K562 (cell line): ENCODE results near the gene MYLK3. TPM values are rescaled to one million over a fixed set of nuclear protein-coding genes. Genes with fewer than 3 reads are reported as not detected.
A peak's percentile ranks its signal among the peaks of the same experiment; 100 is the strongest.

ENCODE experiments used
- ATAC-seq: fragments of 200-7000 bp; cut with Tn5 transposase; 3 replicates; pipeline ENCODE4 v1.9.1; 2020; ENCODE audit warnings: moderate library complexity
- BruUV-seq: library from RNA; stranded (reverse); fragments of 400-500 nt; replicated peaks from 2 replicates; lab custom pipeline; 2021; lab: Mats Ljungman, UMichigan
- CTCF ChIA-PET: fragments of 300-600 bp; formaldehyde crosslinking; extraction: SDS; loops from one replicate; lab custom pipeline; 2021; ENCODE audit warnings: low intra/inter-chr PET ratio; lab: Yijun Ruan, JAX
- POLR2A ChIA-PET: fragments of 300-600, 350-650 bp; sonication (Branson Sonifier 250); formaldehyde crosslinking; extraction: SDS; loops from one replicate; lab custom pipeline; 2021; ENCODE audit warnings: antibody characterized with exemption, inconsistent platforms; lab: Yijun Ruan, JAX
- DNase-seq, 4 experiments: peaks; one replicate each; pipeline versions ENCODE4 v3.0.0 to v3.0.0-alpha.2; 2011 to 2018; ENCODE audit warnings: low spot score in 3 of 4, mixed read lengths in 3 of 4; ENCODE audit errors: extremely low read depth in 1 of 4
- FAIRE-seq: peaks from 2 replicates; lab custom pipeline; 2011; peaks lifted over from hg19 to GRCh38; lab: Jason Lieb, UNC
- H2AFZ ChIP-seq: 2 replicates; pipeline ENCODE4 v1.6.0; 2011; ENCODE audit warnings: low read depth, low read length, control low read depth, inconsistent platforms
- H3K27ac ChIP-seq: fragments of 200-600 bp; 3 replicates; pipeline ENCODE4 v1.8.0; 2011; ENCODE audit warnings: low read depth, mild to moderate bottlenecking, control low read depth, inconsistent platforms, low read length, moderate library complexity, mixed read lengths; ENCODE audit errors: extremely low read depth
- H3K27me3 ChIP-seq, 2 experiments: fragments of 300-600 bp in 1 of 2; 2 replicates in 1 of 2; 3 replicates in 1 of 2; pipeline versions ENCODE4 v1.6.0 to v1.8.0; 2011; ENCODE audit warnings: inconsistent platforms in 2 of 2, low read length in 2 of 2, mild to moderate bottlenecking in 1 of 2, mixed read lengths in 1 of 2, moderate library complexity in 1 of 2; ENCODE audit not compliant: control insufficient read depth in 2 of 2, insufficient read depth in 2 of 2
- H3K36me3 ChIP-seq: fragments of 300-600 bp; 3 replicates; pipeline ENCODE4 v1.8.0; 2011; ENCODE audit warnings: mild to moderate bottlenecking, low read length, inconsistent platforms; ENCODE audit not compliant: control insufficient read depth, insufficient read depth
- H3K4me1 ChIP-seq, 2 experiments: fragments of 200-600 bp in 1 of 2; replicated peaks in 1 of 2; 2 replicates in 1 of 2; 3 replicates in 1 of 2; pipeline versions ENCODE4 v1.5.1 to v1.8.0; 2011; ENCODE audit warnings: inconsistent platforms in 2 of 2, low read length in 2 of 2, mild to moderate bottlenecking in 1 of 2, mixed read lengths in 1 of 2, moderate library complexity in 1 of 2; ENCODE audit not compliant: control insufficient read depth in 2 of 2, insufficient read depth in 2 of 2
- H3K4me2 ChIP-seq: 2 replicates; pipeline ENCODE4 v1.6.1; 2011; ENCODE audit warnings: low read length, control low read depth, inconsistent platforms, mixed read lengths; ENCODE audit not compliant: insufficient read depth
- H3K4me3 ChIP-seq: fragments of 200-600 bp; sonication (generic), shearing (Covaris generic); 2 replicates; pipeline ENCODE4 v1.5.1; 2016; ENCODE audit warnings: control low read depth, inconsistent platforms
- H3K79me2 ChIP-seq: fragments of 200-600 bp; 3 replicates; pipeline ENCODE4 v1.8.0; 2011; ENCODE audit warnings: low read length, inconsistent platforms; ENCODE audit not compliant: control insufficient read depth, insufficient read depth
- H3K9ac ChIP-seq, 2 experiments: 2 replicates each; pipeline versions ENCODE4 v1.6.0 to v1.6.1; 2011; ENCODE audit warnings: low read depth in 2 of 2, low read length in 2 of 2, control low read depth in 1 of 2, inconsistent platforms in 1 of 2, mild to moderate bottlenecking in 1 of 2, mixed read lengths in 1 of 2; ENCODE audit not compliant: insufficient read depth in 1 of 2
- H3K9me1 ChIP-seq: one replicate; pipeline ENCODE4 v1.6.0; 2011; ENCODE audit warnings: inconsistent platforms, mild to moderate bottlenecking, low read length, moderate library complexity; ENCODE audit not compliant: control insufficient read depth, insufficient read depth
- H3K9me3 ChIP-seq: replicated peaks from 2 replicates; pipeline ENCODE4 v1.5.1; 2011; ENCODE audit warnings: low read depth, low read length, inconsistent platforms; ENCODE audit not compliant: control insufficient read depth, insufficient read depth
- H4K20me1 ChIP-seq: replicated peaks from 2 replicates; pipeline ENCODE4 v1.6.1; 2011; ENCODE audit warnings: low read length, inconsistent platforms, mixed read lengths; ENCODE audit not compliant: control insufficient read depth, insufficient read depth
- ARID3A ChIP-seq: IDR thresholded peaks from 2 replicates; pipeline ENCODE4 v1.6.1; 2012; ENCODE audit warnings: low read depth, low read length, improper control_type of control experiment, borderline replicate concordance
- CBX2 ChIP-seq: fragments of 200-600 bp; sonication (generic); IDR thresholded peaks from one replicate; pipeline ENCODE4 v1.6.1; 2012; ENCODE audit warnings: mild to moderate bottlenecking, low read length, inconsistent platforms; ENCODE audit not compliant: insufficient read depth, poor library complexity, severe bottlenecking
- CEBPB ChIP-seq: fragments of 450-650 bp; IDR thresholded peaks from 2 replicates; pipeline ENCODE4 v1.6.1; 2016; ENCODE audit warnings: missing genetic modification characterization, missing compliant biosample characterization
- FOXK2 ChIP-seq, 2 experiments: fragments of 450-650 bp; IDR thresholded peaks in 1 of 2; conservative IDR thresholded peaks in 1 of 2; 2 replicates each; pipeline ENCODE4 v1.6.1; 2016; ENCODE audit warnings: low read depth in 2 of 2, mild to moderate bottlenecking in 1 of 2
- HCFC1 ChIP-seq: IDR thresholded peaks from 2 replicates; pipeline ENCODE4 v1.6.1; 2012; ENCODE audit warnings: low read depth, low read length, improper control_type of control experiment
- ILK ChIP-seq: fragments of 450-650 bp; IDR thresholded peaks from 2 replicates; pipeline ENCODE4 v1.6.1; 2016; ENCODE audit warnings: missing genetic modification characterization, low read depth, mild to moderate bottlenecking, missing compliant biosample characterization, moderate library complexity, borderline replicate concordance
- MED1 ChIP-seq: sonication (generic); formaldehyde crosslinking; IDR thresholded peaks from 2 replicates; pipeline ENCODE4 v1.8.1; 2023; ENCODE audit warnings: missing genetic modification reagents, borderline replicate concordance
- MLX ChIP-seq, 2 experiments: fragments of 450-650 bp in 1 of 2; sonication (generic) in 1 of 2; formaldehyde crosslinking; conservative IDR thresholded peaks; 2 replicates each; pipeline versions ENCODE4 v1.4.0 to v1.8.1; 2020 to 2022; ENCODE audit warnings: mild to moderate bottlenecking in 1 of 2, missing genetic modification reagents in 1 of 2
- NFRKB ChIP-seq: fragments of 450-650 bp; IDR thresholded peaks from 2 replicates; pipeline ENCODE4 v1.6.1; 2016; ENCODE audit warnings: low read depth
- SMAD4 ChIP-seq: fragments of 250-450 bp; sonication (Bioruptor Pico); conservative IDR thresholded peaks from 2 replicates; pipeline ENCODE4 v1.8.0; 2021; ENCODE audit warnings: inconsistent platforms, mild to moderate bottlenecking, moderate library complexity
- TCF7 ChIP-seq: sonication (generic); IDR thresholded peaks from 2 replicates; pipeline ENCODE4 v1.6.1; 2016; ENCODE audit warnings: antibody characterized with exemption, borderline replicate concordance
- TCF7L2 ChIP-seq: fragments of 150-350 bp; IDR thresholded peaks from 2 replicates; pipeline ENCODE4 v1.6.1; 2016; ENCODE audit warnings: low read depth, mild to moderate bottlenecking, low read length, moderate library complexity
- ZKSCAN1 ChIP-seq: fragments of 150-350 bp; IDR thresholded peaks from 2 replicates; pipeline ENCODE4 v1.6.1; 2016; ENCODE audit warnings: low read depth, low read length
- ZNF253 ChIP-seq: fragments of 250-450 bp; sonication (Bioruptor Pico); conservative IDR thresholded peaks from 2 replicates; pipeline ENCODE4 v1.6.1; 2021; ENCODE audit warnings: mild to moderate bottlenecking
- WGBS: fragments of 100-300 bp; shearing (Covaris generic); methylation state at CpG from one replicate; pipeline ENCODE4 v1.1.6; 2016; ENCODE audit warnings: low coverage, mixed read lengths; ENCODE audit not compliant: insufficient coverage; ENCODE audit errors: missing lambda C conversion rate; 5-methylcytosine and 5-hydroxymethylcytosine counted together
- in situ Hi-C: fragments of 300-500 bp; cut with MboI; formaldehyde crosslinking; loops from 4 replicates; pipeline ENCODE4 v1.15.0; 2018; ENCODE audit warnings: inconsistent platforms, mixed read lengths
- intact Hi-C: fragments of 100-400 bp; cut with micrococcal nuclease; formaldehyde crosslinking; loops from 2 replicates; pipeline ENCODE4 v1.14.2; 2022
- polyA plus RNA-seq, 8 experiments: library from polyadenylated mRNA; depleted of rRNA in 4 of 8; stranded (reverse) in 5 of 8; unstranded in 3 of 8; fragments of >200 nt; fragmentation: Nextera tagmentation in 2 of 8; fragmentation: Illumina TruSeq in 1 of 8; extraction: Ambion mirVana in 2 of 8; extraction: Trizol in 1 of 8; gene quantifications; 2 replicates each; pipeline versions ENCODE4 v1.2.1 to v1.2.3, GENCODE V29; 2011 to 2014; ENCODE audit warnings: inconsistent platforms in 1 of 8, missing spikeins in 1 of 8
- total RNA-seq, 7 experiments: library from RNA; depleted of rRNA in 6 of 7; stranded (reverse); fragments of >200 nt in 6 of 7; fragmentation: Illumina TruSeq in 2 of 7; extraction: Trizol in 2 of 7; gene quantifications; 2 replicates each; pipeline versions ENCODE4 v1.2.1 to v1.2.3, GENCODE V29; 2011 to 2021; ENCODE audit warnings: low replicate concordance in 1 of 7

MYLK3 gene
- total and polyA plus RNA-seq, 9 of the 15 experiments (the other 6 are each of a cell fraction or from before 2014, with no cell fraction given), result 0.69 to 10.7 (median 4.7) TPM

GRCh38 chr16:46739934-46740333 lies 8.2 kb downstream of the MYLK3 start:
- ChIA-PET CTCF (no interaction called here), POLR2A (interaction anchor here (0.6 to 1.0 kb wide), 3 partner anchors 12 to 1693 kb away, joined by 3 to 5 read pairs (median 3); no protein-coding TSS in a partner anchor)
- Histone ChIP-seq H3K27me3 (no peaks in the 10 kb centered on the region), H3K79me2 (peaks cover 15% of the 10 kb centered on the region; the same call in 2 of the 3 replicates), H3K36me3 (no peaks in the 10 kb centered on the region), H3K9me1 (peaks cover 3% of the 10 kb centered on the region), H3K4me3 (no peak overlapping the region), H2AFZ (peak overlapping the region; percentile 72), H4K20me1 (no peaks in the 10 kb centered on the region), H3K9ac (no peak overlapping the region), H3K4me2 (peak overlapping the region; percentile 51), H3K4me1 (peaks cover 25 to 41% of the 10 kb centered on the region in 2 experiments; a peak in 4 of 5 replicates), H3K27ac (peak overlapping the region; percentile 42; the same call in 1 of the 3 replicates), H3K9me3 (no peaks in the 10 kb centered on the region)
- intact Hi-C loops (no loop called here), in situ Hi-C loops (no loop called here)
- DNase-seq (peak in 2 of 4 experiments; percentile 58 to 59), FAIRE-seq (peak; percentile 79), ATAC-seq (peak; percentile 31)
- no TSS peak for BruUV-seq
- 3% methylated on average over 2 of the region's 2 CpGs for WGBS
- TF ChIP-seq ZKSCAN1 (no peak), CEBPB (tag) (peak; percentile 60), ILK (tag) (no peak), MED1 (CRISPR knock-in tag) (no peak), TCF7L2 (no peak), ARID3A (peak; percentile 33; the same call in 1 of the 2 replicates), FOXK2 (conservative IDR thresholded peaks at IDR 0.05 in 1 of 2, IDR thresholded peaks at IDR 0.05 in 1 of 2; ENCODE audit: low read depth in 2 of 2) (peak; percentile 25 to 43; a peak in 1 of 4 replicates), ZNF253 (CRISPR knock-in tag) (no peak), TCF7 (no peak), SMAD4 (peak; percentile 62; the same call in 1 of the 2 replicates), CBX2 (no peak), MLX (CRISPR knock-in tag; conservative IDR thresholded peaks at IDR 0.05) (no peak), HCFC1 (no peak), NFRKB (no peak)
